Dendritic cell treated with granulocyte-macrophage colony-stimulating factor and Interleukin-4, amounts not matched to agents 40 ng/mL and 50 ng/mL, for 4 days (primary cell): ENCODE results near the gene THSD7A.

Experiments
- H3K27ac Mint-ChIP-seq: one replicate; pipeline ENCODE4 v1.8.0; 2022; ENCODE audit warnings: mild to moderate bottlenecking, mixed read lengths
- H3K27me3 Mint-ChIP-seq: one replicate; pipeline ENCODE4 v1.8.0; 2022; ENCODE audit warnings: mild to moderate bottlenecking, mixed read lengths
- H3K36me3 Mint-ChIP-seq: one replicate; pipeline ENCODE4 v1.8.0; 2022; ENCODE audit warnings: low read depth, mixed read lengths
- H3K4me1 Mint-ChIP-seq: one replicate; pipeline ENCODE4 v1.8.0; 2022; ENCODE audit warnings: low read depth, mixed read lengths
- H3K4me3 Mint-ChIP-seq: one replicate; pipeline ENCODE4 v1.8.0; 2022; ENCODE audit warnings: mild to moderate bottlenecking, moderate library complexity, mixed read lengths
- H3K9me3 Mint-ChIP-seq: one replicate; pipeline ENCODE4 v1.8.0; 2022; ENCODE audit warnings: mixed read lengths
- intact Hi-C: fragments of 100-400 bp; cut with micrococcal nuclease; formaldehyde crosslinking; loops from one replicate; pipeline ENCODE4 v1.15.0; 2022

THSD7A gene

GRCh38 chr7:11480143-11480542 lies 351.9 kb downstream of the THSD7A start:
- no peak overlapping the region for H3K27ac Mint-ChIP-seq
- no peaks in the 10 kb centered on the region for H3K9me3 Mint-ChIP-seq
- H3K4me1 Mint-ChIP-seq, result peaks cover 13% of the 10 kb centered on the region
- H3K4me3 Mint-ChIP-seq, result no peak overlapping the region
- H3K27me3 Mint-ChIP-seq, result no peaks in the 10 kb centered on the region
- intact Hi-C loops, result no loop called here
- no peaks in the 10 kb centered on the region for H3K36me3 Mint-ChIP-seq

GRCh38 chr7:11478882-11479281 lies 353.1 kb downstream of the THSD7A start:
- H3K4me3 Mint-ChIP-seq, result no peak overlapping the region
- no peaks in the 10 kb centered on the region for H3K9me3 Mint-ChIP-seq
- no peaks in the 10 kb centered on the region for H3K27me3 Mint-ChIP-seq
- H3K4me1 Mint-ChIP-seq, result peaks cover 8% of the 10 kb centered on the region
- H3K36me3 Mint-ChIP-seq, result no peaks in the 10 kb centered on the region
- intact Hi-C loops, result no loop called here
- H3K27ac Mint-ChIP-seq, result no peak overlapping the region

DNA sequence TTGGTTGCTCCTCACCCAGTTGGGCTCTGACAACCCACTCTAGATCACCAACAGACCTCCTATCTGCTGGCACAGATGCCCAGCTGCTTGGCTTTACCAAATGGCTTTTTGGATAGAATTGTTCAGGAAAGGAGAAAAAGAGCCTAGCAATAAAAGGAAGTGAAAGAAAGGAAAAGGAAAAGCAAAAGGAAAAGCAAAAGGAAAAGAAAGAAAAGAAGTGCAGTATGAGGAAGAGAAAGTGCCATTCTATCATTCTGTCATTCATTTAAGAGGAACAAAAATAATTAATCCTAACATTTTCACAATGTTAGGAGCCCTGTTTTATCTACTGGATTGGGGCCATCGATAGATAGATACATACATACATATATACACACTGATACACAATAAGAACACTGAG lies 353.6 kb downstream of the THSD7A start:
- no peak overlapping the region for H3K4me3 Mint-ChIP-seq
- H3K4me1 Mint-ChIP-seq, result peaks cover 7% of the 10 kb centered on the region
- intact Hi-C loops, result no loop called here
- no peaks in the 10 kb centered on the region for H3K36me3 Mint-ChIP-seq
- no peaks in the 10 kb centered on the region for H3K9me3 Mint-ChIP-seq
- no peak overlapping the region for H3K27ac Mint-ChIP-seq
- no peaks in the 10 kb centered on the region for H3K27me3 Mint-ChIP-seq

GRCh38 chr7:11474902-11475585 lies 357.0 kb downstream of the THSD7A start:
- H3K4me1 Mint-ChIP-seq, result peaks cover 7% of the 10 kb centered on the region
- H3K36me3 Mint-ChIP-seq, result no peaks in the 10 kb centered on the region
- no peaks in the 10 kb centered on the region for H3K9me3 Mint-ChIP-seq
- H3K27me3 Mint-ChIP-seq, result no peaks in the 10 kb centered on the region
- intact Hi-C loops, result no loop called here
- no peak overlapping the region for H3K27ac Mint-ChIP-seq
- no peak overlapping the region for H3K4me3 Mint-ChIP-seq

DNA sequence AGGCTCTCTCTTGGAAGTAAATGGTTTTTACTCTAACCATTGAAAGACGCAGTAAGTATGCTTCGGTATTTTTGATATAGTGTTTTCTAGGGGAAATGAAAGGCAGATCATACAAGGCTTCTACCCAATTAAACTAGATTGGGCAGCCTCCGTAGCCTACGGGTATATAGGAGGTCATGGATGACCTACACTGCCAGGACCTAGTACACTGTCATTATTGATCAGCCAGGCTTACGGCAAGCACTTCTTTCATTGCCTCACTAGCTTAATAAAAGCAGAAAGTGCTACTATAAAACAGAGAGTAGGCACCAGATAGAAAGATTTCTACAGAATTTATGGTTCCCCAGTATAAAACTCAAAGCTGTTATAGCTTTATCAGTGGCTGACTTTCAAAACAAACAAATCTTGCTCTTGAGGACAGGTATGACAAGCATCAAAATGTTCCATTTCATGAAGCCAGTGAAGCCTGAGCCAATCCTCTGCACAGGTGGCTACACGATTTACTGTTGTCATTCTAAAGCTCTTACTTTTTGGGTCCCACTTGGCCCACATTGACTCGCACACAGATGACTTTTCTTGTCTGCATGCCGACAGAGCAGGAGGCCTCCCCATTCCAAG lies 358.1 kb downstream of the THSD7A start:
- Mint-ChIP-seq H3K4me3 (no peak overlapping the region), H3K27me3 (no peaks in the 10 kb centered on the region), H3K9me3 (no peaks in the 10 kb centered on the region)

DNA sequence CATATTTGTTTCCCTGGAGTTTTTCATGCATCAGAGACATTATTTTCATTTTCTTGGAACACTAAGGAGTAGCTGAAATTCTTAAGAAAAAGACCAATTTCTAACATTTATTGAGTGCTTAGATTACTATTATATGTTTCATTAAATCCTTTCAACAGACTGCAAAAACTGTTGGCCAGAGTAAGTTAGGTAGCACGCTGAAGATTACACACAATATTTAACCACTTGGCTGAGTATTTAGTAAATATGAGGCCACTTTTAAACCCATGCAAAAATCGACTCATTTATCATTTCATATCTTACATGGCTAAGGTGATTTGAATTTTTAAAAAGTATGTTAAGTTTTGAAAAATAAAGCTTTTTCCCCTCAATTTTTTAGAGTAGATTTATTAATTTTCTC lies 358.8 kb downstream of the THSD7A start:
- no peaks in the 10 kb centered on the region for H3K9me3 Mint-ChIP-seq
- peaks cover 3% of the 10 kb centered on the region for H3K4me1 Mint-ChIP-seq

More for the DNA sequence above, 358.1 kb downstream of the THSD7A start:
- no peak overlapping the region for H3K27ac Mint-ChIP-seq
- peaks cover 7% of the 10 kb centered on the region for H3K4me1 Mint-ChIP-seq
- no peaks in the 10 kb centered on the region for H3K36me3 Mint-ChIP-seq
- intact Hi-C loops, result no loop called here

DNA sequence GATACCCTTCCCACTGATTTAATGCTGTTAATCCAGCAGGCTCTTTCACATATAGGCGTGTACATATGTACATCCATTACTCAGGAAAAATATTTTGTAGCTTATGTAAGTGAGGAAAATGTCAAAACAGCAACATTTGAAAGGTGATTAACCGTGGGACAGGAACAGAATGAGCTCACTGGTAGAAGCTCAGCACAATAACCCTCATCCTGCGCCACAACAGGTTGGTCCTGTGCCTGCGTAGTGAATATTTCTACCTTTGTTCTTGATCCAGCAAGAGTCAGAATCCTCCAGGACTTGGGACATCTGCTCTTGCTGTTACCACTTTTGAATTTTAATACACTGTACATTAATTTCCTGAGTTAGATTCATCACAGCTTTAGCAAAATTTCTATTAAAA lies 359.4 kb downstream of the THSD7A start:
- Mint-ChIP-seq H3K9me3 (no peaks in the 10 kb centered on the region), H3K4me1 (no peaks in the 10 kb centered on the region), H3K36me3 (no peaks in the 10 kb centered on the region), H3K27me3 (no peaks in the 10 kb centered on the region), H3K4me3 (no peak overlapping the region), H3K27ac (no peak overlapping the region)
- intact Hi-C loops, result no loop called here

More for the DNA sequence above, 358.8 kb downstream of the THSD7A start:
- Mint-ChIP-seq H3K27me3 (no peaks in the 10 kb centered on the region), H3K27ac (no peak overlapping the region), H3K4me3 (no peak overlapping the region), H3K36me3 (no peaks in the 10 kb centered on the region)
- intact Hi-C loops, result no loop called here

GRCh38 chr7:11471255-11471654 lies 360.7 kb downstream of the THSD7A start:
- Mint-ChIP-seq H3K4me3 (no peak overlapping the region), H3K27ac (no peak overlapping the region), H3K27me3 (no peaks in the 10 kb centered on the region), H3K9me3 (no peaks in the 10 kb centered on the region), H3K36me3 (no peaks in the 10 kb centered on the region), H3K4me1 (no peaks in the 10 kb centered on the region)
- intact Hi-C loops, result no loop called here

DNA sequence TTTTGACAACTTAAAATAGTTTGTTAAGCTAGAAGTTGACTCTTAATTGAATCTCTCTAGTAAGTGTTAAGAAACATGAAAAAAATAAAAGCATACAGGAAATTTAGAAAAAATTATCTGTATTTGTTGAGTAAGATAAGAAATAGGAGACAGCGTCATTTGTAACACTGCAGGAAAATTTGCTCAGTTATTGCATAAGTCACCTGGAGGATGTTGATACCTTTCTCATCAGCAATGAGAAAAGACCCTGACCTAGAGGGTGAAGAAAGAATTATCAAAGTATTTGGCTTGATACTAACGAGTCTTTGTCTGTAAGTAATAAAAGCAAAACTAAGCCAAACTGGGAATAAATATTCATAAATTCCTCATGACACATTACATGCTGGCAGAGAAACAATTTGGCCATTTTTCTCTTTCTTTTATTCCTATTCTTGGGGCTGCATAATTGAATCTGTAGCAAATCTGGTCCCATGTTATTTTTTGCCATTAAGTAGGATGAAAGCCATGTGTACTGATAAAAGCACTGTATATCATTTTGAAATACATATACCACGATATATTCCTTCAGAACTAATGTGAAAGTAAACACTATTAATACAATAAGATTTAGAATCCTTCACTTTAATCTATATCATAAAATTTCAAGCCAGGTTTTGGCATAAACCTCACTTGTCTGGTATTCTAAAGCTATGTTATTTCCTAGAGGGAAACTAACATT lies 362.8 kb downstream of the THSD7A start:
- H3K36me3 Mint-ChIP-seq, result no peaks in the 10 kb centered on the region
- H3K27ac Mint-ChIP-seq, result no peak overlapping the region
- no peaks in the 10 kb centered on the region for H3K4me1 Mint-ChIP-seq
- no peaks in the 10 kb centered on the region for H3K27me3 Mint-ChIP-seq
- intact Hi-C loops, result no loop called here
- no peak overlapping the region for H3K4me3 Mint-ChIP-seq
- no peaks in the 10 kb centered on the region for H3K9me3 Mint-ChIP-seq

GRCh38 chr7:11466517-11467105 lies 365.4 kb downstream of the THSD7A start:
- Mint-ChIP-seq H3K36me3 (no peaks in the 10 kb centered on the region), H3K9me3 (no peaks in the 10 kb centered on the region), H3K4me3 (no peak overlapping the region), H3K27ac (no peak overlapping the region), H3K27me3 (no peaks in the 10 kb centered on the region), H3K4me1 (no peaks in the 10 kb centered on the region)
- intact Hi-C loops, result no loop called here

GRCh38 chr7:11464624-11465023 lies 367.4 kb downstream of the THSD7A start:
- intact Hi-C loops, result no loop called here
- H3K9me3 Mint-ChIP-seq, result no peaks in the 10 kb centered on the region
- no peaks in the 10 kb centered on the region for H3K4me1 Mint-ChIP-seq
- no peak overlapping the region for H3K4me3 Mint-ChIP-seq
- no peaks in the 10 kb centered on the region for H3K36me3 Mint-ChIP-seq
- H3K27me3 Mint-ChIP-seq, result no peaks in the 10 kb centered on the region
- H3K27ac Mint-ChIP-seq, result no peak overlapping the region

DNA sequence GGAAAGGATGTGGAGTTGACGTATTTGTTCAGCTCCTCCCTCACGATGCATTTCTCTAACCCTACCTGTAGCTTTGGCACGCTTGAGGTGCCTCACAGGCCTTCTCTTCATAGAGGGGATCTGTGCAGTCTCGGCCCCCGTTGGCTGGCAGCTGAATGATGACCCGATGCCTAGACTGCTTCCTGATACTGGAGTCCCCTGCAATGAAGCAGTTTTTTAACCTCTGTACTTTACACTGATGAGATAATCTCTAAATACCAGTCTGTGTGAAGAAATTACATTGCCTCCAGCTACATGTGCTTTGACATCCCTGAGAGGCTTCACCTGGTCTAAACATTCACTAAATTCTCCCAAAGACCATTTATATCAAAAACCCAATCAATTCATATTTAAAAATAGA lies 370.1 kb downstream of the THSD7A start:
- intact Hi-C loops, result no loop called here
- no peak overlapping the region for H3K27ac Mint-ChIP-seq
- H3K4me1 Mint-ChIP-seq, result peaks cover 12% of the 10 kb centered on the region
- no peaks in the 10 kb centered on the region for H3K36me3 Mint-ChIP-seq
- H3K9me3 Mint-ChIP-seq, result no peaks in the 10 kb centered on the region
- H3K4me3 Mint-ChIP-seq, result no peak overlapping the region
- no peaks in the 10 kb centered on the region for H3K27me3 Mint-ChIP-seq

DNA sequence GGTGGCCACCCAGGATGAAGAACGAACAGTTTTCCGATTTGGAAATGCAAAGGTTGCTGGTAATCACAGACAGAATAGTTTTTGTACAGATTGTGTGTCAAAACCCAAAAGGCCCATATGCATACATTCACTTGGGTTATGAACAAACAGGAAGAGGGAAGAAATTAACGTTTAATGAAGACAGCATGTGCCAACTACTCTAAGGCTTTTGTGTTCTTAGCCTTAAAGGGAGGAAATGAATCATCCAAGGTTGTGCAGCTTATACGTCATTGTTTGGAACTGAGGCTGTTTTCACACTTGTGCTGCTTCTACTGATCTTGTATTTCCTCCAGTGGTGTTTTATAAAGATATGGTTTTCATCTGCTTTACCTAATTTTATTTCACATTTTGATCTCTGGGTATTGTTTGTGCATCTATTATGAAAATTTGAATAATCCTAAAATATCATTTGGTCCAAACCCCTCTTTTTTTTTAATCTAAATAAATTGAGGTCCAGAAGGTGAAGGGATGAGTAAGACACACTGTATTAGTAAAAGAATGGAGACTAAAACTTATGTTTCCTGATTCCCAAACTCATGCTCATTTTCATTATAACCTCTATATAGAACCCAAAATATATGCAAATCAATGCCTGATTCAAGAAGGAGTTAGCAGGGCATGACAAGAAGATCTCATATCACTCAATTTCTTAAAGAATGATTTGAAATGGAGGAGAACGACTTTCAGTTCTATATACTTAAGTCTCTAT lies 373.1 kb downstream of the THSD7A start:
- Mint-ChIP-seq H3K36me3 (no peaks in the 10 kb centered on the region), H3K27me3 (no peaks in the 10 kb centered on the region), H3K4me3 (no peak overlapping the region), H3K27ac (no peak overlapping the region), H3K4me1 (peaks cover 12% of the 10 kb centered on the region), H3K9me3 (no peaks in the 10 kb centered on the region)
- intact Hi-C loops, result no loop called here

DNA sequence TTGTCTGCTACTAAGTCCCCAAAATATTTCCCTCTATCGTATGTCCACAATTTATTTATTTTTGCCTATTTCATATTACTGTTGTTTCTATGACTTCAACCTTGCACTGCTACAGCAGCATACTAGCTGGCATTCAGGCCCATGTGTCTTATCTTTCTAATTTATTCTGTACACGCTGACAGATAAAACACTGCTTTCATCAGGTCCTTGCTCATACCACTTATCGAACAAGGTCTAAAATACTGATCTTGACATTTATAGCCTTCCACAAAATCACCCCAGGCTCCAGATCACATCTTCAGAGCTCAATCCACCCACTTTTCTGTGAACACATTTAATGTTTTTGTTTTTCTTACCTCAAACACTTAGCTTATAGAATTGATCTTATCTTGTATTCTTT lies 374.6 kb downstream of the THSD7A start:
- peaks cover 12% of the 10 kb centered on the region for H3K4me1 Mint-ChIP-seq
- no peak overlapping the region for H3K27ac Mint-ChIP-seq
- no peaks in the 10 kb centered on the region for H3K36me3 Mint-ChIP-seq
- intact Hi-C loops, result no loop called here
- H3K9me3 Mint-ChIP-seq, result no peaks in the 10 kb centered on the region
- H3K27me3 Mint-ChIP-seq, result no peaks in the 10 kb centered on the region
- H3K4me3 Mint-ChIP-seq, result no peak overlapping the region
